ENCODE measurements around the gene DCUN1D2.

Gene DCUN1D2

GRCh38 chr13:113483504-113484293, 6.8 kb downstream of the DCUN1D2 start:
- no peak overlapping the region for H3K4me3 ChIP-seq (ENCODE audit: low read depth, low read length)
- TF ChIP-seq CTCF (IDR thresholded peaks at IDR 0.05; ENCODE audit: low read depth, low read length) = no peak
- DNase-seq (ENCODE audit: low read depth, low spot score) = no peak
- in situ Hi-C loops (cut with HindIII; ENCODE audit: low sequenced_read_pairs) = no loop called here

DNA sequence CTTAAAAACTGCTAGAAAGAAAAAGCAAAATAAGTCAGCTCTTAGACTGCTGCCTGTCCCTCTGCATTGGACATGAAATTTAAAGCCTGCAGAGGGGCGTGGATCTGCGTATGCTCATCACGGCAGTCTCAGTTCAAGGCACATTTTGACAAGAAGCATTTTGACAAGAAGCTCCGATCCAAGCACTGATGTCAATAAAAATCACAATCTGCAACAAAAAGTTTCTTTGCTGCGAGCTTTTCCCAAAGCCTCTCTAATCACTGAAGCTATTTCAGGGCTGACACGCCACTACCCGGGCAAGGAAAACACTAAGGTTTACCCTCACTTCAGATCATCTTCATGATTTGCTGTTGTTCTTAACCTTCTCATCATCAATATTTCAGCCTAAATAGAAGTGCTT, 7.4 kb downstream of the DCUN1D2 start:
- in situ Hi-C loops (cut with HindIII; ENCODE audit: low sequenced_read_pairs) = no loop called here
- H3K4me3 ChIP-seq (ENCODE audit: low read depth, low read length) = no peak overlapping the region
- DNase-seq (ENCODE audit: low read depth, low spot score) = no peak
- no peak for TF ChIP-seq CTCF (IDR thresholded peaks at IDR 0.05; ENCODE audit: low read depth, low read length)

- DNase-seq (ENCODE audit: low read depth, low spot score) = no peak
- in situ Hi-C loops (cut with HindIII; ENCODE audit: low sequenced_read_pairs) = no loop called here
- no peak for TF ChIP-seq CTCF (IDR thresholded peaks at IDR 0.05; ENCODE audit: low read depth, low read length)
- H3K4me3 ChIP-seq (ENCODE audit: low read depth, low read length) = no peak overlapping the region
Observed at GRCh38 chr13:113479179-113479578, 11.3 kb downstream of the DCUN1D2 start.

GRCh38 chr13:113477724-113478123, 12.8 kb downstream of the DCUN1D2 start:
- in situ Hi-C loops (cut with HindIII; ENCODE audit: low sequenced_read_pairs) = no loop called here
- no peak overlapping the region for H3K4me3 ChIP-seq (ENCODE audit: low read depth, low read length)
- DNase-seq (ENCODE audit: low read depth, low spot score) = no peak
- no peak for TF ChIP-seq CTCF (IDR thresholded peaks at IDR 0.05; ENCODE audit: low read depth, low read length)

DNA sequence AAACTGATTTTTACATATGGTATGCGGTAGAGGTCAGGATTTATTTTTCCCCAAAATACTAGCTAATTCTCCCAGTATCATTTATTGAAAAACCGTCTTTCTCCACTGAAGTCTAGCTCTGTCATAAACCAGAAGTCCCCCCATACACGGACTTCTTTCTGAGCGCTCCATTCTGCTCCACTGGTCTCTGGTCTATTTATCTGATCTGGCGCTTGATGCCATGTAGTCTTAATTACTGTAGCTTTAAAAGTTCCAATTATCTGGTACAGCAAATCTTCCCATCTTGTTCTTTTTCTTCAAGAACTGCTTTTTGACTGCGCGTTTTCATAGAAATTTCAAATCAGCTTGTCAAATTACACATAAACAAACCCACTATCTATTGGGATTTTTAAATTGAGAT, 13.7 kb downstream of the DCUN1D2 start:
- no peak for TF ChIP-seq CTCF (IDR thresholded peaks at IDR 0.05; ENCODE audit: low read depth, low read length)

GRCh38 chr13:113475911-113476310, 14.6 kb downstream of the DCUN1D2 start:
- no peak for TF ChIP-seq CTCF (IDR thresholded peaks at IDR 0.05; ENCODE audit: low read depth, low read length)
- no peak overlapping the region for H3K4me3 ChIP-seq (ENCODE audit: low read depth, low read length)
- in situ Hi-C loops (cut with HindIII; ENCODE audit: low sequenced_read_pairs) = no loop called here
- no peak for DNase-seq (ENCODE audit: low read depth, low spot score)

More for the DNA sequence above, 13.7 kb downstream of the DCUN1D2 start:
- no peak for DNase-seq (ENCODE audit: low read depth, low spot score)
- in situ Hi-C loops (cut with HindIII; ENCODE audit: low sequenced_read_pairs) = no loop called here
- no peak overlapping the region for H3K4me3 ChIP-seq (ENCODE audit: low read depth, low read length)

Data from astrocyte of the spinal cord (primary cell).